ENCODE results near the gene CACHD1. TPM values are rescaled to one million over a fixed set of nuclear protein-coding genes. Genes with fewer than 3 reads are reported as not detected.
"Not testable (repeated sequence)": the region's sequence is repeated elsewhere in the genome, so short reads cannot be mapped to it uniquely, and the experiment has no call there.

Gene CACHD1
- total RNA-seq, 1 donor from 2014 or later, result 14.4 TPM

GRCh38 chr1:64687725-64688327, 217.9 kb downstream of the CACHD1 start:
- no peak for DNase-seq (ENCODE audit: low spot score)

GRCh38 chr1:64691626-64692025, 221.7 kb downstream of the CACHD1 start:
- DNase-seq (ENCODE audit: low spot score), result no peak

DNA sequence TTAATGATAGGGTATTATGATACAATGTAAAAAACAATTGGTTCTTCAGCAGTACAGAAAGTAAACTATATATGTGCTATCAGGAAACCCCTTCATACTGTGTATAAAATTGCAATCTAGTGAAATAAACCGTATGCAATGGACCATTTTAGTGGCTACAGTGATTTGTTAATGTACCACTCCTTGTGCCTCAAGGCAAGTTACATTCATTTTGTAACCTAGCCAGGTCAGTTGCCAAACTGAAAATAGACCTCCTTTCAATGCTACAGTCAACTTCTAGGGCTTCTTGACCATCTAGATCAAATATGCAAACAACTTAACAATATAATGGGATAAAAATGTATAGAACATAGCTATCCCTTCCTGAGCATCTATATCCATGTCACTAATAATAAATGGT, 223.0 kb downstream of the CACHD1 start:
- DNase-seq (ENCODE audit: low spot score), result no peak

GRCh38 chr1:64693406-64693805, 223.5 kb downstream of the CACHD1 start:
- no peak for DNase-seq (ENCODE audit: low spot score)

GRCh38 chr1:64696879-64697278, 226.9 kb downstream of the CACHD1 start:
- DNase-seq (ENCODE audit: low spot score), result no peak

DNA sequence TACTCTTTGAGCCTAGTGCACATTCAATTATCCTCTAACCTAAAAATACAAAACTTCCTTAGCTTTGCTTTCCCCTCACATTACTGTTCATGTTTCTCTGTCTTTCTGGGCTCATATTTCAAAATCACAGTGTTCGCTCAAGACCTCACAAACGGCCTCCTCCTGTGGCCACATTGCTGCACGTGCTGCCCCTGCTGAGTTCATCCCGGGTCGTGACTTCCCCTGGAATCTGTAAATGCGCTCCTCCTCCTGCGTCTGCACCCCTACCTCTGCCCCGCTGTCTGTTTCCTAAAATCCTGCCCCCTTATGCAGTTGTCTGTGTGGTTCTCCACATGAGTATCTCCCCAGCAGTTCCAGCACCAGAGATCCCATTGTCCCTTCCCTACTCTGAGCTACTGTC, 229.4 kb downstream of the CACHD1 start:
- no peak for DNase-seq (ENCODE audit: low spot score)

- DNase-seq (ENCODE audit: low spot score), result no peak
Measured at GRCh38 chr1:64701071-64701470, 231.1 kb downstream of the CACHD1 start.

DNA sequence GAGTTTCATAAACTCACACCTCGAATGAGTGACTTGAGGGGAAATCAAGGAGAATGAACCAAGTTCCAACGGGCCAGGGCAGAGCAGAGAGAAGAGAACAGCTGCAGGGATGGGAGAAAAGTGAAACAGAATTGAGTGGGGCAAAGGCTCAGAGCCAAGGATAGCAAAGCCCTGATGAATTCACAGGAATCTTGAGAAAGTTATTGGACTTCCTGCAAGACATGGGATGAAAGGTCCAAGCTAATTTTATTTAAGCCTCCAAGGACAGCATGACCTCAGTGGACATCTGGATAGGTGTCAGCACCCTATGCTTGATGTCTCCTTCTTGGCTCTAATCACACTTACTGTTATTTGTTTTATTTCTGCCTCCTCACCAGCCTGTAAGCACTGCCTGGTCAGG, 232.0 kb downstream of the CACHD1 start:
- no peak for DNase-seq (ENCODE audit: low spot score)

- not testable (repeated sequence) for DNase-seq (ENCODE audit: low spot score)
Measured at GRCh38 chr1:64702670-64703069, 232.7 kb downstream of the CACHD1 start.

- DNase-seq (ENCODE audit: low spot score), result no peak
Measured at GRCh38 chr1:64703600-64703999, 233.7 kb downstream of the CACHD1 start.

DNA sequence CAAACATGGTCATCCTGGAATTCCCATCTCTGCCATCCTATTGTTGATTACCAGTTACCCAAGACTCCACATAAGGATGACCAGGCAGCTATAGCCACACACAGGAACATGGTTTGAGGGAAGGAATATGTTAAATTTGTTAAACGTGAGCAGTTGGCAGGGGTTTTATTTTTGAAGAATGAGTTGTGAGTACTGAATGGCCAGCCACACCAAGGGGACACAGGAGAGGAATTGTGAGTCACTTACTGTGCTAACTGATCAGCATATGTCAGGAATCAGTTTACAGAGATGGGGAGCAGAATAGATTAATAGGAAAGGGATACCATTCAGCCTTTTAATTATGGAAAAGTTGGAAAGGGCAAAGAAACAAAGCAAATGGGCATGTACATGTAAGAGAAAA, 235.7 kb downstream of the CACHD1 start:
- no peak for DNase-seq (ENCODE audit: low spot score)

DNA sequence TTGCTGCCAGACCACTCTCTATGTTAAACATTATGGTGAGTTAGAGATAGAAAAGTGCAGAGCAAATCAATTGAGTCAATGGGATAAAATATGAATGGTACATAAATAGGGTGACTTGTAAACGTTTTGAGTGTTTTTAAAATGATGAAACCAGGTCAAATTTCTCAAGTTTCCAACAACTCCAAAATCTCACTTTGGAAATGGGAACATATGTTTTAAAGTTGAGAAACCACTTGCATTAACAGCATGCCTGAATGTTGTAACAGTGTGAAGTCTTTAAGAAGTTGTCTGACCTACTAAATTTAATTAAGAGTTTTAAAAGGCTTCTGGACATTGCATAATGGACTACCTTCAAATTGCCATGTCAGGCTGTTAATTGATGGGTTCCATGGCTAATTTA, 241.3 kb downstream of the CACHD1 start:
- DNase-seq (ENCODE audit: low spot score), result no peak

DNA sequence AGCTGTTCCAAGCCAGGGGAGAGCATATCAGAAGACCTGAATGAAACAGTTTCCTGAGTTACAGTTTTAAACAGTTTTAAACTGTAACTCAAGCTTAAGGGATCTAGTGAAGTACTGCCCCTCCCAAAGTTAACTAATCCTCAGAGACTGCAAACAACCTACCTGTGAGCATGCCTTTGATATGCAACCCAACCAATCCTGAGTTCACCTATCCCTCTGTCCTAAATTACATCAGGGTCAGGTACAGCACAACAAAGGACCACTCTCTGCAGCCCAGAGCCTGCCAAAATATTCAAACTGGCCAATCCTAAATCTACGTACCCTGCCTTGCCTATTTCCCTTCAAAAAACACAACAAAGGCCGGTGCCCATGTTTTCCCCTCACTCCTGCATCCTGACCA, 242.1 kb downstream of the CACHD1 start:
- DNase-seq (ENCODE audit: low spot score), result no peak

GRCh38 chr1:64715186-64715585, 245.3 kb downstream of the CACHD1 start:
- no peak for DNase-seq (ENCODE audit: low spot score)

GRCh38 chr1:64721135-64721534, 251.2 kb downstream of the CACHD1 start:
- DNase-seq (ENCODE audit: low spot score), result no peak

DNA sequence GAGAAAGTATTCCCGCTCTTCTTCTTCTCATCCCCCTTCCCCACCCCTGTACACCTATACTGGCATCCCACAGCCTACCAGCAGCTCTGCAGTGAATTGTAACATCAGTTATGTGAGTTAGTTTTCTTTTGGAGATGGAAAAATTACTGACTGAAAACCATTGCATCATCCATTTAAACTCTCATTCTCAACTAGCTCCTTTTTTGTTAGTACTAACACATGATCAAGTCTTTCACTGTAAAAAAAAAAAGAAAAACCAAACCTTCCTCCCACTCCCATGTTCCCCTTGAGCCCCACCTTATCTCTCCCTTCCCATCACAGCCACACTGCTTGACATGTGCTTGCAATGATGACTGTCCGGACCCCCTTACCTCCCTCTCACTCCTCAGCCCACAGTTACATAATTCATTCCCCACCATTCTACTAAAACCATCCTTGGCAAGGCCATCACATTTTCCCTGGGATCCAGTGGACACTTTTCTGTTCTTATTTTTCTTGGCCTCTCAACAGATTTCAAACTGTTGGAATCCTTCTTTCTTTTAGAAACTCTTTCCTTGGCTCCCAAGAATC, 251.7 kb downstream of the CACHD1 start:
- no peak for DNase-seq (ENCODE audit: low spot score)

DNA sequence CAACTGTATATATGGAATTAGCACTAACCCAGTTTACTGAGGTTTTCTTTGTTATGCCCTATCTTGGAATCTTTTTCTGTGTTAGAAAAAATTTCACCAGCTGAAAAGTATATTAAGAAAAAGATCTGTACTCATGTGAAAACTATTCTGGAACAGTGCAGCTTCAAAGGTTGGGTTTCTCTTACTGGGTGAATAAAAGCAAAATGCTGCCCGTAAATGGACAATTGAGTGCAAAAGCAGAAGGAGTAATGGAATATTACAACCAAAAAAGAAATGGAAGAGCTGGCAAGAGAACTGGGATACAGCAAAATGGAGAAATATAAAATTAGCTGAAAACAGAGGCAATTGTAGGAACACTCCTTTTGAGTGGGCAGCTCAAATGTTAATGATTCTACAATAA, 257.9 kb downstream of the CACHD1 start:
- no peak for DNase-seq (ENCODE audit: low spot score)

GRCh38 chr1:64733581-64734286, 263.8 kb downstream of the CACHD1 start:
- no peak for DNase-seq (ENCODE audit: low spot score)

DNA sequence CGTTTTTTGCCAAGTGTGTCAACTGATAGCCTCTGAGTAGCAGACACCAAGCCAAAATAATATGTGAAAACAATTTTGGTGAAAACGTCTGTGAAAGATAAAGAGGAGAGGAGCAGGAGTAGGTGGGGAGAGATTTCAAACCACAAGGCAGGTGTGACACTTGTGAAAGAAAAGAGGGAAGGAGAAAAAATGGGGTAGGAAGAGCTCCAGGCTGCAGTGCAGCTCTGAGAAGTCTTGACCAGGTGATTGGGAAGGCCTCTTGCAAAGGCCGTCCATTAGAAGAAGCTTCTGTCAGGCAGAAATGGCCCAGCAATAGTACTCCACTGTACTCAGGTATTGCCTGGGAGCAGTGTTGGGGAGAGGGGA, 264.3 kb downstream of the CACHD1 start:
- DNase-seq (ENCODE audit: low spot score), result no peak

DNA sequence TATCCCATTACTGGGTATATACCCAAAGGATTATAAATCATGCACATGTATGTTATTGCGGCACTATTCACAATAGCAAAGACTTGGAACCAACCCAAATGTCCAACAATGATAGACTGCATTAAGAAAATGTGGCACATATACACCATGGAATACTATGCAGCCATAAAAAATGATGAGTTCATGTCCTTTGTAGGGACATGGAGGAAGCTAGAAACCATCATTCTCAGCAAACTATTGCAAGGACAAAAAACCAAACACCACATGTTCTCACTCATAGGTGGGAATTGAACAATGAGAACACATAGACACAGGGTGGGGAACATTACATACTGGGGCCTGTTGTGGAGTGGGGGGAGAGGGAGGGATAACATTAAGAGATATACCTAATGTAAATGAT, 270.8 kb downstream of the CACHD1 start:
- not testable (repeated sequence) for DNase-seq (ENCODE audit: low spot score)

Measured in mesenteric fat pad (tissue), 1 donor.